ENCODE measurements around the gene FBXL19. TPM values are rescaled to one million over a fixed set of nuclear protein-coding genes. Genes with fewer than 3 reads are reported as not detected.

Gene FBXL19
- total and polyA plus RNA-seq, 2 of the 13 experiments (the other 11 are each of a cell fraction or from before 2014, with no cell fraction given), result 6.0 to 13.7 TPM

GRCh38 chr16:30941600-30942425 is 18.4 kb downstream of the FBXL19 start (continued):
- TF ChIP-seq SMAD1 (CRISPR knock-in tag; IDR thresholded peaks at IDR 0.05; ENCODE audit: borderline replicate concordance, low read depth) (no peak), JUN (CRISPR knock-in tag; IDR thresholded peaks at IDR 0.05) (peak; percentile 48; the same call in 1 of the 2 replicates), ASH2L (IDR thresholded peaks at IDR 0.05; ENCODE audit: insufficient read length, low read depth, low read length) (peak; percentile 52), PAWR (CRISPR knock-in tag; IDR thresholded peaks at IDR 0.05; ENCODE audit: borderline replicate concordance) (no peak), ZFP82 (CRISPR knock-in tag; IDR thresholded peaks at IDR 0.05; ENCODE audit: borderline replicate concordance) (0 out of 2 replicates have a peak, but pooled peaks have one; percentile 44), THYN1 (CRISPR knock-in tag; IDR thresholded peaks at IDR 0.05; ENCODE audit: borderline replicate concordance, low read depth) (no peak), MXD4 (CRISPR knock-in tag; IDR thresholded peaks at IDR 0.05) (peak; percentile 55; the same call in 1 of the 2 replicates), ZNF350 (CRISPR knock-in tag; IDR thresholded peaks at IDR 0.05; ENCODE audit: borderline replicate concordance, low read depth) (peak; percentile 29; the same call in 1 of the 2 replicates), ZNF10 (CRISPR knock-in tag; IDR thresholded peaks at IDR 0.05; ENCODE audit: borderline replicate concordance, low read depth) (no peak), PLSCR1 (CRISPR knock-in tag; IDR thresholded peaks at IDR 0.05; ENCODE audit: borderline replicate concordance) (no peak), KLF11 (CRISPR knock-in tag; IDR thresholded peaks at IDR 0.05) (no peak; the same call in 1 of the 2 replicates), ZFY (CRISPR knock-in tag; IDR thresholded peaks at IDR 0.05) (peak; percentile 58; the same call in 1 of the 2 replicates), MEIS1 (CRISPR knock-in tag; IDR thresholded peaks at IDR 0.05; ENCODE audit: borderline replicate concordance) (peak; percentile 84; the same call in 1 of the 2 replicates), TARDBP (CRISPR knock-in tag; IDR thresholded peaks at IDR 0.05) (peak; percentile 72; the same call in 1 of the 2 replicates), ZNF556 (CRISPR knock-in tag; IDR thresholded peaks at IDR 0.05; ENCODE audit: borderline replicate concordance) (peak; percentile 76), ZFP1 (CRISPR knock-in tag; IDR thresholded peaks at IDR 0.05) (no peak), SIX1 (CRISPR knock-in tag; IDR thresholded peaks at IDR 0.05; ENCODE audit: borderline replicate concordance) (no peak), ZNF12 (CRISPR knock-in tag; IDR thresholded peaks at IDR 0.05) (0 out of 2 replicates have a peak, but pooled peaks have one; percentile 23), RAD21 (CRISPR knock-in tag; IDR thresholded peaks at IDR 0.05) (peak; percentile 92), ZNF670 (CRISPR knock-in tag; IDR thresholded peaks at IDR 0.05; ENCODE audit: borderline replicate concordance) (0 out of 2 replicates have a peak, but pooled peaks have one; percentile 32), ZNF143 (CRISPR knock-in tag; IDR thresholded peaks at IDR 0.05) (peak; percentile 76), ZNF280B (CRISPR knock-in tag; IDR thresholded peaks at IDR 0.05; ENCODE audit: borderline replicate concordance) (peak; percentile 94), HNRNPH1 (optimal IDR thresholded peaks at IDR 0.05; ENCODE audit: low read depth, low read length) (no peak), ZNF354B (CRISPR knock-in tag; IDR thresholded peaks at IDR 0.05) (no peak), ZNF296 (CRISPR knock-in tag; conservative IDR thresholded peaks at IDR 0.05) (no peak)
- TF ChIP-seq, protein P1, sequence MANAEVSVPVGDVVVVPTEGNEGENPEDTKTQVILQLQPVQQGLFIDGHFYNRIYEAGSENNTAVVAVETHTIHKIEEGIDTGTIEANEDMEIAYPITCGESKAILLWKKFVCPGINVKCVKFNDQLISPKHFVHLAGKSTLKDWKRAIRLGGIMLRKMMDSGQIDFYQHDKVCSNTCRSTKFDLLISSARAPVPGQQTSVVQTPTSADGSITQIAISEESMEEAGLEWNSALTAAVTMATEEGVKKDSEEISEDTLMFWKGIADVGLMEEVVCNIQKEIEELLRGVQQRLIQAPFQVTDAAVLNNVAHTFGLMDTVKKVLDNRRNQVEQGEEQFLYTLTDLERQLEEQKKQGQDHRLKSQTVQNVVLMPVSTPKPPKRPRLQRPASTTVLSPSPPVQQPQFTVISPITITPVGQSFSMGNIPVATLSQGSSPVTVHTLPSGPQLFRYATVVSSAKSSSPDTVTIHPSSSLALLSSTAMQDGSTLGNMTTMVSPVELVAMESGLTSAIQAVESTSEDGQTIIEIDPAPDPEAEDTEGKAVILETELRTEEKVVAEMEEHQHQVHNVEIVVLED (CRISPR knock-in tag; IDR thresholded peaks at IDR 0.05; ENCODE audit: borderline replicate concordance), result no peak

All from HepG2 (cell line).